Measurements from ENCODE around the gene TRIM24. TPM values are rescaled to one million over a fixed set of nuclear protein-coding genes. Genes with fewer than 3 reads are reported as not detected.
"Not testable (repeated sequence)": the region's sequence is repeated elsewhere in the genome, so short reads cannot be mapped to it uniquely, and the experiment has no call there.

Gene TRIM24
- 10 to 100 TPM; 20.4 to 33.0 TPM for total RNA-seq
- 10 to 100 TPM in 1 of 2 donors, 1 to 10 TPM in 1; 7.0 to 14.4 TPM for polyA plus RNA-seq
- long read RNA-seq, donor 1, partial matches to known transcripts, result 14 of 15 reads
- long read RNA-seq, donor 1, other reads (novel, unspliced or antisense), result 0 of 15 reads
- long read RNA-seq, donor 2, partial matches to known transcripts, result 9 of 9 reads
- long read RNA-seq, donor 2, other reads (novel, unspliced or antisense), result 0 of 9 reads
- long read RNA-seq, donor 3, full-length matches to known transcripts, result 2 of 2 reads
- long read RNA-seq, donor 3, partial matches to known transcripts, result 0 of 2 reads
- long read RNA-seq, donor 3, other reads (novel, unspliced or antisense), result 0 of 2 reads
- long read RNA-seq, donor 4, partial matches to known transcripts, result 6 of 6 reads
- long read RNA-seq, donor 4, other reads (novel, unspliced or antisense), result 0 of 6 reads
- long read RNA-seq, donor 5, full-length matches to known transcripts, result 7 of 34 reads
- long read RNA-seq, donor 5, partial matches to known transcripts, result 27 of 34 reads
- long read RNA-seq, donor 5, other reads (novel, unspliced or antisense), result 0 of 34 reads

DNA sequence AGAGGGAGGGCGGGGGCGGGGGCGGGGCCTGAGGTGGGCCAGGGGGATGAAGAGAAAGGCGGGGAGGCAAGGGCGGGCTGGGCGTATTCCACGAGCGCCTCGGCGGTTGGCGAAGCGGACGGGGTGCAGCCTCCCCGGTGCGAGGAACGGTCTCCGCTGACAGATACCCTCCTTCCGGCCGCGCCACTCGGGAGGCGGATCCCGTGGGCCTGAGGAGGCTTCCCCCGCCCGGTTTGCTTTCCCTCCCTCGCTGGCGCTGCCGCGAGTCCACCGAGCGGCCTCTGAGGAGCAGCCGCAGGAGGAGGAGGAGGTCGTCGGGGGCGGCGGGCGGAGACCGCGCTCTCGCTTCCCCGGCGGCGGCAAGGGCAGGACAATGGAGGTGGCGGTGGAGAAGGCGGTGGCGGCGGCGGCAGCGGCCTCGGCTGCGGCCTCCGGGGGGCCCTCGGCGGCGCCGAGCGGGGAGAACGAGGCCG lies at the start of gene TRIM24:
Gene TRIM24, plus strand, starts transcription at position 84 of the 473 bp plus-strand sequence. Its CDS starts 290 bp downstream, at position 374.
- no peaks in the 10 kb centered on the region for H3K9me3 ChIP-seq (ENCODE audit: control insufficient read depth in 4 of 4, insufficient read depth in 3 of 4, low read length in 3 of 4)
- no peak for ATAC-seq (ENCODE audit: insufficient read depth, low FRiP score)
- TF ChIP-seq, protein P1, sequence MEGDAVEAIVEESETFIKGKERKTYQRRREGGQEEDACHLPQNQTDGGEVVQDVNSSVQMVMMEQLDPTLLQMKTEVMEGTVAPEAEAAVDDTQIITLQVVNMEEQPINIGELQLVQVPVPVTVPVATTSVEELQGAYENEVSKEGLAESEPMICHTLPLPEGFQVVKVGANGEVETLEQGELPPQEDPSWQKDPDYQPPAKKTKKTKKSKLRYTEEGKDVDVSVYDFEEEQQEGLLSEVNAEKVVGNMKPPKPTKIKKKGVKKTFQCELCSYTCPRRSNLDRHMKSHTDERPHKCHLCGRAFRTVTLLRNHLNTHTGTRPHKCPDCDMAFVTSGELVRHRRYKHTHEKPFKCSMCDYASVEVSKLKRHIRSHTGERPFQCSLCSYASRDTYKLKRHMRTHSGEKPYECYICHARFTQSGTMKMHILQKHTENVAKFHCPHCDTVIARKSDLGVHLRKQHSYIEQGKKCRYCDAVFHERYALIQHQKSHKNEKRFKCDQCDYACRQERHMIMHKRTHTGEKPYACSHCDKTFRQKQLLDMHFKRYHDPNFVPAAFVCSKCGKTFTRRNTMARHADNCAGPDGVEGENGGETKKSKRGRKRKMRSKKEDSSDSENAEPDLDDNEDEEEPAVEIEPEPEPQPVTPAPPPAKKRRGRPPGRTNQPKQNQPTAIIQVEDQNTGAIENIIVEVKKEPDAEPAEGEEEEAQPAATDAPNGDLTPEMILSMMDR (IDR thresholded peaks at IDR 0.05; ENCODE audit: control extremely low read depth, extremely low read depth), result no peak
- H3K9ac ChIP-seq (ENCODE audit: insufficient read depth in 1 of 2, low read length in 2 of 2), result peak within 1 kb of the TSS; percentile 75 to 90
- H3K27me3 ChIP-seq (ENCODE audit: control insufficient read depth in 3 of 3, insufficient read depth in 3 of 3, low read length in 2 of 3), result no peaks in the 10 kb centered on the region
- H3K36me3 ChIP-seq (ENCODE audit: control insufficient read depth in 4 of 4, insufficient read depth in 4 of 4, low read length in 4 of 4), result no peaks in the 10 kb centered on the region
- 0 to 1% methylated on average over 35 to 59 of the region's 59 CpGs for WGBS, 2 donors
- H3K4me1 ChIP-seq (ENCODE audit: control insufficient read depth in 5 of 5, insufficient read depth in 5 of 5, low read length in 5 of 5), result peaks cover 0 to 10% (median 4%) of the 10 kb centered on the region in 5 donors
- H3K27ac ChIP-seq (ENCODE audit: low read depth in 1 of 2, low read length in 1 of 2), result peak within 1 kb of the TSS; percentile 98 to 100
- peak within 1 kb of the TSS; percentile 94 for H3K4me3 ChIP-seq
- peak in 2 of 3 donors; percentile 98 to 99 for DNase-seq

DNA sequence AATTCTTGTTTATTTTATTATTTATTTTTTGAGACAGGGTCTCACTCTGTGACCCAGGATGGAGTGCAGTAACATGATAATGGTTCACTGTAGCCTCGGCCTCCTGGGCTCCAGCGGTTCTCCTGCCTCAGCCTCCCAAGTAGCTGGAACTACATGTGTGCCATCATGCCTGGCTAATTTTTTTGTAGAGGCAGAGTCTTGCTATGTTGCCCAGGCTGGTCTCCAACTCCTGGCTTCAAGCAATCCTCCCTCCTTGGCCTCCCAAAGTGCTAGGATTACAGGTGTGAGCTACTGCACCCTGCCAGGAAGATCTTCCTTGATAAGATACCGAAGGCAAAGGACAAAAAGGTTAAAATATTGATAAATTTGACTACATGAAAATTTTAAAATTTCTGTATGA lies 48.0 kb upstream of the TRIM24 start:
- not testable (repeated sequence) for H3K36me3 ChIP-seq (ENCODE audit: control insufficient read depth in 4 of 4, insufficient read depth in 4 of 4, low read length in 4 of 4); DNase-seq; H3K4me3 ChIP-seq; H3K27me3 ChIP-seq (ENCODE audit: control insufficient read depth in 3 of 3, insufficient read depth in 3 of 3, low read length in 2 of 3); ATAC-seq (ENCODE audit: insufficient read depth, low FRiP score); H3K27ac ChIP-seq (ENCODE audit: low read depth in 1 of 2, low read length in 1 of 2); H3K9me3 ChIP-seq (ENCODE audit: control insufficient read depth in 4 of 4, insufficient read depth in 3 of 4, low read length in 3 of 4); H3K9ac ChIP-seq (ENCODE audit: insufficient read depth in 1 of 2, low read length in 2 of 2); H3K4me1 ChIP-seq (ENCODE audit: control insufficient read depth in 5 of 5, insufficient read depth in 5 of 5, low read length in 5 of 5)
- 95 to 96% methylated on average over 3 of the region's 3 CpGs for WGBS, 2 donors

GRCh38 chr7:138412921-138413320 lies 47.1 kb upstream of the TRIM24 start:
- 81 to 84% methylated on average over 6 of the region's 6 CpGs for WGBS, 2 donors
- not testable (repeated sequence) for H3K4me3 ChIP-seq; H3K9me3 ChIP-seq (ENCODE audit: control insufficient read depth in 4 of 4, insufficient read depth in 3 of 4, low read length in 3 of 4); H3K36me3 ChIP-seq (ENCODE audit: control insufficient read depth in 4 of 4, insufficient read depth in 4 of 4, low read length in 4 of 4); H3K27ac ChIP-seq (ENCODE audit: low read depth in 1 of 2, low read length in 1 of 2); H3K9ac ChIP-seq (ENCODE audit: insufficient read depth in 1 of 2, low read length in 2 of 2); DNase-seq; H3K27me3 ChIP-seq (ENCODE audit: control insufficient read depth in 3 of 3, insufficient read depth in 3 of 3, low read length in 2 of 3); ATAC-seq (ENCODE audit: insufficient read depth, low FRiP score); H3K4me1 ChIP-seq (ENCODE audit: control insufficient read depth in 5 of 5, insufficient read depth in 5 of 5, low read length in 5 of 5)

- H3K36me3 ChIP-seq (ENCODE audit: control insufficient read depth in 4 of 4, insufficient read depth in 4 of 4, low read length in 4 of 4), result no peaks in the 10 kb centered on the region
- H3K4me1 ChIP-seq (ENCODE audit: control insufficient read depth in 5 of 5, insufficient read depth in 5 of 5, low read length in 5 of 5), result no peaks in the 10 kb centered on the region
- no peaks in the 10 kb centered on the region for H3K27me3 ChIP-seq (ENCODE audit: control insufficient read depth in 3 of 3, insufficient read depth in 3 of 3, low read length in 2 of 3)
- 35 to 38% methylated on average over 3 of the region's 3 CpGs for WGBS, 2 donors
- DNase-seq (no peak), ATAC-seq (ENCODE audit: insufficient read depth, low FRiP score) (no peak)
- H3K27ac ChIP-seq (ENCODE audit: low read depth in 1 of 2, low read length in 1 of 2), result no peak overlapping the region
- H3K9me3 ChIP-seq (ENCODE audit: control insufficient read depth in 4 of 4, insufficient read depth in 3 of 4, low read length in 3 of 4), result no peaks in the 10 kb centered on the region
- H3K4me3 ChIP-seq, result no peak overlapping the region
- TF ChIP-seq, protein P1 (IDR thresholded peaks at IDR 0.05; ENCODE audit: control extremely low read depth, extremely low read depth), result no peak
- no peak overlapping the region for H3K9ac ChIP-seq (ENCODE audit: insufficient read depth in 1 of 2, low read length in 2 of 2)
Observed at GRCh38 chr7:138417078-138417700, 42.9 kb upstream of the TRIM24 start.
